HG03558 (cell line): ENCODE measurements around the gene MMP2.

Experiments
- ATAC-seq: cut with Tn5 transposase; IDR thresholded peaks from one replicate; pipeline ENCODE4 v1.9.1; 2021; ENCODE audit warnings: moderate number of reproducible peaks; ENCODE audit not compliant: unreplicated experiment; ENCODE audit errors: extremely low read depth

The MMP2 gene

DNA sequence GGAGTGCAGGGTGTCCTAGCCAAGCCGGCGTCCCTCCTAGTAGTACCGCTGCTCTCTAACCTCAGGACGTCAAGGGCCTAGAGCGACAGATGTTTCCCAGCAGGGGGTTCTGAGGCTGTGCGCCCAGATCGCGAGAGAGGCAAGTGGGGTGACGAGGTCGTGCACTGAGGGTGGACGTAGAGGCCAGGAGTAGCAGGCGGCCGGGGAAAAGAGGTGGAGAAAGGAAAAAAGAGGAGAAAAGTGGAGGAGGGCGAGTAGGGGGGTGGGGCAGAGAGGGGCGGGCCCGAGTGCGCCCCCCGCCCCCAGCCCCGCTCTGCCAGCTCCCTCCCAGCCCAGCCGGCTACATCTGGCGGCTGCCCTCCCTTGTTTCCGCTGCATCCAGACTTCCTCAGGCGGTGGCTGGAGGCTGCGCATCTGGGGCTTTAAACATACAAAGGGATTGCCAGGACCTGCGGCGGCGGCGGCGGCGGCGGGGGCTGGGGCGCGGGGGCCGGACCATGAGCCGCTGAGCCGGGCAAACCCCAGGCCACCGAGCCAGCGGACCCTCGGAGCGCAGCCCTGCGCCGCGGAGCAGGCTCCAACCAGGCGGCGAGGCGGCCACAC lies at the start of gene MMP2:
TSS of gene MMP2 (plus strand) at position 372 of the 603 bp plus-strand sequence. CDS start 282 bp downstream, outside the sequence.
- no peak for ATAC-seq

DNA sequence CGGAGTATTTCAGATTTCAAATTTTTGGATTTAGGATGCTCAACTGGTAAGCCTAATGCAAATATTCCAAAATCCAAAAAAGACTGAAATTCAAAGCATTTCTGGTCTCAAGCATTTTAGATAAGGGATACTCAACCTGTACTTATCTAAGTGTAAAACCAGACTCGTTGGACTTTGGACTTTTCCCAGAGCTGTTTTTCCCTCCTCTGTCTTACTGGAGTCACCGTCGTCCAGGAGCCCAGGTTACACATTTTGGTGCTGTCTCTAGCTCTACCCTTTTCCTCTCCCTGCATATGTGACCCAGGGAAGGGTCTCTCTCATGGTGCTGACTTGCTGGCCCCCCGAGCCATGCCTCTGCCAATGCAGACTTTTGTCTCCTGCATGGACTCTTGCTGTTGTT lies 46.0 kb upstream of the MMP2 start:
- no peak for ATAC-seq

GRCh38 chr16:55433535-55433934 lies 45.5 kb upstream of the MMP2 start:
- no peak for ATAC-seq

DNA sequence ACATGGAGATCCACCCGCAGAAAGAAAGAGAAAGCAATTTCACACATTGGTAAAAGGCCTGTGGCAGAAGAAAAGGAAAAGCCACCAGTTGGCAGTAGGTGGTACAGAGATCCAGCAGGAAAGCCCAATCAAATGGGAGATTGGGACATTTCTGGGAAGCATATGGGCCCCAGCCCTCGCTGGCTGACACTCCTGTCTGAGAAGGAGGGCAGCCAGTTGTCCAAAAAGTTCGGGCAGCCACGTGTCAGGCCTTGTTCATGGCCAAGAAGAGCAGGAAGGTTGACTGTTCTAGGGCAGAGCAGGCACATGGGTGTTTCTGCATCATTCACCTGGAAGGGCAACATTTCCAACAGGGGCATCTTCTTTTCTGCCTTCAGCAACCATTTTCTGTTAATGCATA lies 45.0 kb upstream of the MMP2 start:
- ATAC-seq = no peak

- no peak for ATAC-seq
Observed at GRCh38 chr16:55435387-55435786, 43.6 kb upstream of the MMP2 start.

- no peak for ATAC-seq
Observed at GRCh38 chr16:55436587-55436986, 42.4 kb upstream of the MMP2 start.

DNA sequence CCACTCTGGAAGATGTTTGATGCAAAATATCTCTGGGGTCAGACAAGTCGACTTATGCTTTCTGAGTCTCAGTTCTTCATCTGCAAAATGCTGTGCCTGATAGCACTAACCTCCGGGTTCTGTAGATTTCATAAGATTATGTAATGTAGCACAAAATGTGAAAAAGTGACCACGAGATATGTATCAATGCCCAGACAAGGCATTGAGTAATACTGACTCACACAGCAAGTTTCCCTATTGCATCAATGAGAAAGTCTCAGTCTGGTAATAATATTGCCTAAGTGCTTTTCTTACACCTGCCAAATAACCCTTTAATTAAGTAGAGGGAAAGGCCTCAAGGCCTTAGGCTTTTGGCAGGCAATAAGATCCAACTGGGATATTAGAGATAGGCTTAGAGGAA lies 41.4 kb upstream of the MMP2 start:
- ATAC-seq = no peak

GRCh38 chr16:55438281-55438680 lies 40.7 kb upstream of the MMP2 start:
- ATAC-seq = no peak

- ATAC-seq = no peak
Observed at GRCh38 chr16:55439101-55439690, 39.8 kb upstream of the MMP2 start.

- no peak for ATAC-seq
Observed at GRCh38 chr16:55443434-55444346, 35.3 kb upstream of the MMP2 start.

GRCh38 chr16:55444754-55445485 lies 34.1 kb upstream of the MMP2 start:
- ATAC-seq = no peak

- no peak for ATAC-seq
Observed at GRCh38 chr16:55447231-55447630, 31.8 kb upstream of the MMP2 start.

DNA sequence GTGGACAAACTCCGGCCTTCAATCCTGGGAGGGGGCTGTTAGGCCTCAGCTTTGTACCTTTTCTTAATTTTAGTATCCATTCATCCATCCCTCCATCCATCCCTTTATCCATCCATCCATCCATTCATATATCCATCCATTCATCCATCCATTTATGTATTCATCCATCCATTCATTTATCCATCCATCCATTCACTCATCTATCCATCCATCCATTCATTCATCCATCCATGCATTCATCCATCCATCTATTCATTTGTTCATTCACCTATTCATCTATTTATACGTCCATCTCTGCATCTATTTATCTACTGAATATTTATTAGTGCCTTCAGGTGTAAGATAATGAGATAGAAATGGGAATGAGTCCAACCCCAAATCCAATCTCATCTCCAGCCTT lies 26.0 kb upstream of the MMP2 start:
- ATAC-seq = no peak

GRCh38 chr16:55453909-55454308 lies 25.1 kb upstream of the MMP2 start:
- ATAC-seq = no peak

DNA sequence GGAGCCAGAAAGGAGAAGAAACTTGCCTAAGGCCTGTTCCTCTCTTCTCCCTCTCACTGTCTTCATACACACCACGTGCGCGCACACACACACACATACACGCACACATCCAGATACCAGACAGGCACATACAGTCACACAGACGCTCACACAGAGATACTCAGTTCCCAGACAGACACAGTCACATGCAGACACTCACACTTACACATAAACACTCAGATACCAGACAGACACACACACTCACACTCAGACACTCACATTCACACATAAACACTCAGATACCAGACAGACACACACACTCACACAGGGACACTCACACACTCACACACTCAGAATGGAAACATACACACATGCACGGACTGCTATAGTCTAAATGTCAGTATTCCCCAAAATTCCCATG lies 24.1 kb upstream of the MMP2 start:
- no peak for ATAC-seq

DNA sequence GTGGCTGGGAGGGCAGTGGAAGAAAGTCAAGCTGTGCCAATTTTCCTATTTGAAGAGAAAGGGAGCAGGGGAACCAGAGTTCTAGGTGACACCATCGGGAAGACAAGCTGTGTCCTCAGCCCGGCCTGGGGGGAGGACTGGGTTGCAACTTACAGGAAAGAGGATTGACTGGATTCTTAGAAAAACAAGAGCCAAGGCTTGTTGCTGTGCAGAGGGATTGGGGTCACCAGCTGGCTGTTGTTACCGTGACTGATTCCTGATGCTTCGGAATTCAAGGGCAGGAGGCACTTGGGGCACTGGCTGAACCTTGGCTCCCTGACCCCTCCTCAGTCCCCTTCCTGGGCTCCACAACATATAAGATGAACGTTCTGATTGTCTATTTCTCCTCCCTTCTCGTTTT lies 16.8 kb upstream of the MMP2 start:
- ATAC-seq = no peak

DNA sequence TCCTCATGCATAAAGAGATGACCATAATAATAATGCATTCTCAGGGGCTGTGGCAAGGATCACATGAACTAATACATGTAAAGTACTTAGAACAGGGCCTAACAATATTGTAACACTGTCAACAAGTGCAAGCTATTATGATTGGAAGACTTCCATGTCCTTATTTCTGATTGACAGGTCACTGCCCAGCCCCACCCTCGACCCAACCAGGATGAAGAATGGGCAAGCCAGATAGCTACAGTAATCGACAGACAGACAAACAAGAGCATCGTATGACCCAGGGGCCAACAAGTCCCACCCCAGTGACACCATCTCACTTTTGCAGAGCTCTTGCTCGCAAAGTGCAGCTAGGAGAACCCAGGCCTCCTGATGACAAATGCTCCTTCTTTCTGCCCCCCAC lies 14.6 kb upstream of the MMP2 start:
- ATAC-seq = no peak

DNA sequence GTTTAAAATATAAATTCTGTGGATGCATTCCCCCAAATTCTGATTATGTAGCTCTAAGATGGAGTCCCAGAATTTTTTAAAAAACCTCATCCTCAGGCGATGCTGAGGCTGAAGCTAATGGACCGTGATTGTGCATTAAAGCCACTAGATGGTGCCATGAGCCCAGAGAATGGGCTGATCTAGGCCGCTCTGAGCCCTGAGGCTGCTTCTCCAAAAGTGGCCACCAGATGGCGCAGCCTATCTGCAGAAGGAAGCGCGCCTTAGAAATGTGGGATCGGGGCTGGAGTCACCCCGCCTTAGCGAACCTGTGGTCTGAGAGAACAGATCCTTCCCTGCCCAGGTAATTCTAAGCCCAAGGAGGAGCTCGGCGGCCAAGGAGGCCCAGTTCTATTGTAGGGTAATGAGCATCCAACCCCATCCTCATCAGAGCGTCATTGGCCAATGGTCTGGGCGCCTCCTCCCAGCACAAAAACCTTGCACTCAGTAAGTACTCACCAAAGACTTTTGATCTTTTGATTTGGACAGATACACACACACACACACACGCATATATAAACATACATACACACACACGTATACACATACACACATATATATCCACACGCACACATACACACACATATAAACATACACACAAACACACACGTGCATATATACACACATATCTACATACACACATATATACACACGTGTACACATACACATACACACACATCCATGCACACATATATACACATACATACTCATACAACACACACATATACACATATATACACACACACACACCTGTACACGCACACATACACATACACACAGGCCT lies 13.7 kb upstream of the MMP2 start:
- ATAC-seq = peak; percentile 74

DNA sequence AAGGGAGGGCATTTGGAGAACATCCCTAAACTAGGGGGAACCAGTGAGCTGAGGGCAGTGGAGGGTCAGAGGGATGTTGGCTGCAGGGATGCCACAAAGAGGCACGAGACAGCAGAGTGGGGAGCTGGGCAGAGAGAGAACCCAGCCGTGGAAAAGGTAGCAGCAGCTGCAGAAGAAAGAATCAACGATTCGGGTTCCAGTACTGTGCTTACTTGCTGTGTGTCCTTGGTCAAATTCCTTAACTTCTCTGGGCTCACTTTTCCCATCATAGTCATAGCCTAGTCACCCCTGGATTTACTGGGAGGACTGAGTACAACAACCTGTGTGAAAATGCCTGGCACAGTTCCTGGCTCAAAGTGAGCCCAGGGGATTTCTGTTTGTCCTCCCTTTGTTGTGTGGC lies 12.8 kb upstream of the MMP2 start:
- ATAC-seq = no peak

DNA sequence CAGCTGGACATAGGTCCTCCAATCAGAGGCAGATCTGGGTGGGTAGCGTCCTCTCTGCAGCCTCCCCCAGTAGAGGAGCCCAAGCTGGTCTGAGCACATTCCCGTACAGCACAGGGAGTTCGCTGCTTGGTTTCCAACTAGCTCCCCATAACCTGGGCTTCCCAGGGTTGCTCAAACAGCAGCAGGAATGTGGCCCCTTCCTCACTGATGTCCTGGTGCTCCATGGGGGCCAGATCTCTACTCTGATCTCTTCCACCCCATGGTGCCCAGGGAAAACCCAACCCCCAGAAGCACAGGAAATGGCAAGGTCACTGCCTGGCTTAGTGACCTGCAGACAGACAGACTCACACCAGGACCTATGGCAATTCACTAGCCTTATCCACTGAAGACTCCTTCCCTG lies 11.1 kb upstream of the MMP2 start:
- ATAC-seq = no peak
